GM12801 (cell line): ENCODE results near the gene MEIOSIN.

ENCODE experiments used
- CTCF ChIP-seq: IDR thresholded peaks from one replicate; pipeline ENCODE4 v1.5.1; 2011; ENCODE audit warnings: control low read depth; ENCODE audit not compliant: insufficient read length; ENCODE audit errors: extremely low read depth

Gene MEIOSIN

GRCh38 chr19:45766296-45766868 is 33.1 kb downstream of the MEIOSIN start:
- no peak for TF ChIP-seq CTCF

GRCh38 chr19:45766869-45767346 is 33.7 kb downstream of the MEIOSIN start:
- TF ChIP-seq CTCF = no peak

- TF ChIP-seq CTCF = no peak
Measured at GRCh38 chr19:45767410-45767880, 34.2 kb downstream of the MEIOSIN start.

GRCh38 chr19:45767881-45768654 is 34.8 kb downstream of the MEIOSIN start:
- no peak for TF ChIP-seq CTCF

GRCh38 chr19:45768655-45768983 is 35.4 kb downstream of the MEIOSIN start:
- no peak for TF ChIP-seq CTCF

- TF ChIP-seq CTCF = no peak
Measured at GRCh38 chr19:45768984-45769782, 35.9 kb downstream of the MEIOSIN start, which contains the start of gene SIX5. SIX5 (minus strand) TSS chr19:45769252; CDS start chr19:45768844, 408 bp downstream.

GRCh38 chr19:45769821-45770191 is 36.6 kb downstream of the MEIOSIN start:
- TF ChIP-seq CTCF = no peak
